Effector memory CD4-positive, alpha-beta T cell (primary cell): ENCODE data around the gene FCN1.

Experiments used
- DNase-seq, 3 donors: peaks; one replicate each; pipeline ENCODE4 v3.0.0-alpha.2; 2020
- H3K27ac ChIP-seq: 2 replicates; pipeline ENCODE4 v1.7.0; 2013; ENCODE audit warnings: mild to moderate bottlenecking, low read length, moderate library complexity; ENCODE audit not compliant: insufficient read depth, poor library complexity, severe bottlenecking
- H3K27me3 ChIP-seq: replicated peaks from 2 replicates; pipeline ENCODE4 v1.7.0; 2013; ENCODE audit warnings: mild to moderate bottlenecking, low read length; ENCODE audit not compliant: insufficient read depth, control insufficient read depth, poor library complexity, severe bottlenecking
- H3K36me3 ChIP-seq: 2 replicates; pipeline ENCODE4 v1.7.0; 2013; ENCODE audit warnings: mild to moderate bottlenecking, low read length, moderate library complexity; ENCODE audit not compliant: control insufficient read depth, insufficient read depth
- H3K4me1 ChIP-seq: 2 replicates; pipeline ENCODE4 v1.7.0; 2013; ENCODE audit warnings: low read length, mild to moderate bottlenecking; ENCODE audit not compliant: control insufficient read depth, insufficient read depth, poor library complexity, severe bottlenecking
- H3K4me3 ChIP-seq: 2 replicates; pipeline ENCODE4 v1.7.0; 2013; ENCODE audit warnings: low read length, low read depth, mild to moderate bottlenecking; ENCODE audit not compliant: insufficient read depth, poor library complexity, severe bottlenecking
- H3K9me3 ChIP-seq: 2 replicates; pipeline ENCODE4 v1.7.0; 2013; ENCODE audit warnings: mild to moderate bottlenecking, low read length, moderate library complexity; ENCODE audit not compliant: control insufficient read depth

The FCN1 gene

DNA sequence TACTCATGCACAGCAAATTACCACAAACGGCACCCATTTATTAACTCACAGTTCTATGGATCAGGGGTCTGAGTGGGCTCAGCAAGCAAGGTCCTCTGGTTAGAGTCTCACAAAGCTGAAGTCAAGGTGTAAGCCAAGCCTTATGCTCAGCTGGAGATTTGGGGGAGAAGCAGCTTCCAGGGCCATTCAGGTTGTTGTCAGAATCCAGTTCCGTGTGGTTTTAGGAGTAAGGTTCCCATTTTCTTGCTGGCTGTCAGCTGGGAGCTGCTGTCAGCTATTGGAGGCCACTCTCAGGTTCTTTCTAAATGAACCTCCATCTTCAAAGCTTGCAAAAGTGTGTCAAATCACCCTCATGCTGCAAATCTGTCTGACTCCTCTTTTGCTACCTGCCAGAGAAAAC lies 19.4 kb downstream of the FCN1 start:
- peaks cover 5% of the 10 kb centered on the region for H3K9me3 ChIP-seq
- no peaks in the 10 kb centered on the region for H3K36me3 ChIP-seq
- H3K4me3 ChIP-seq: no peak overlapping the region
- H3K4me1 ChIP-seq: no peaks in the 10 kb centered on the region
- DNase-seq: no peak
- H3K27ac ChIP-seq: no peak overlapping the region
- H3K27me3 ChIP-seq: no peaks in the 10 kb centered on the region

- Histone ChIP-seq H3K27me3 (no peaks in the 10 kb centered on the region), H3K36me3 (no peaks in the 10 kb centered on the region)
Observed at GRCh38 chr9:134897584-134898170, 20.0 kb downstream of the FCN1 start.

DNA sequence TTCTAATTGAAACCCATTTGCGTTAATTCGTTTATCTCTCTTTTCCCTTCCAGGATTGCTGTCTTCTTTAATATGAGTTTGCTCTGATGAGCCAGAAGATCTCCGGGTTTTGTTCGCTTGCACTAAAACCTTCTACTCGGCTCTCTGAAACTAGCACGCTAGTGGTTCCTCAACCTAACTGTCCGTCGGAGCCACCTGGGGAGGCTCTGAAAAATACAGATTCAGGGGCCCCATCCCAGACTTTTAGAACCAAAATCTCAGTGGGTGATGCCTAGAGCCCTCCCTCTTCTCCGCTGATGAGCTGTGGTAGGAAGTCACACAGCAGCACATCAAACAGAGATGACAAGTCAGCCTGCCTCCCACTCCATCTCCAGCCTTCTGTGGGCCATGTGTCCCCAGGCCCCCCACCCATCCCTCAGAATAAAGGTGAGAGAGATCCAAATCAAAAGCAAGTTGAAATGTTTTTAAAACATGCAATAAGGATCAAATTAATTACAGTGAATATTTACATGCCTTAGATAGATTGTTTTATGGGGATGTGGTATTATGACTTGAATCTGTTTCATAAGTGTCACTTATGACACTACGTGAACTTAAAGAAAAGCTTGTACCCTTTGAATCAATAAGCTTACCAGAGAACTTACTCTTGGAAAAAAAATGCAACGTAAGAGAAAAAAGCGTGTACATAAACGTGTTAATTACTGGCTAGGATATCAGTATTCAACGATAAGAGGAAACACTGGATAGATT lies 20.7 kb downstream of the FCN1 start:
- H3K27me3 ChIP-seq: peaks cover 5% of the 10 kb centered on the region
- H3K4me1 ChIP-seq: no peaks in the 10 kb centered on the region
- H3K27ac ChIP-seq: no peak overlapping the region
- no peaks in the 10 kb centered on the region for H3K36me3 ChIP-seq
- no peak overlapping the region for H3K4me3 ChIP-seq
- DNase-seq: no peak
- peaks cover 5% of the 10 kb centered on the region for H3K9me3 ChIP-seq

More at GRCh38 chr9:134897584-134898170, 20.0 kb downstream of the FCN1 start:
- Histone ChIP-seq H3K4me1 (no peaks in the 10 kb centered on the region), H3K9me3 (peaks cover 5% of the 10 kb centered on the region), H3K27ac (no peak overlapping the region), H3K4me3 (no peak overlapping the region)
- DNase-seq: no peak

DNA sequence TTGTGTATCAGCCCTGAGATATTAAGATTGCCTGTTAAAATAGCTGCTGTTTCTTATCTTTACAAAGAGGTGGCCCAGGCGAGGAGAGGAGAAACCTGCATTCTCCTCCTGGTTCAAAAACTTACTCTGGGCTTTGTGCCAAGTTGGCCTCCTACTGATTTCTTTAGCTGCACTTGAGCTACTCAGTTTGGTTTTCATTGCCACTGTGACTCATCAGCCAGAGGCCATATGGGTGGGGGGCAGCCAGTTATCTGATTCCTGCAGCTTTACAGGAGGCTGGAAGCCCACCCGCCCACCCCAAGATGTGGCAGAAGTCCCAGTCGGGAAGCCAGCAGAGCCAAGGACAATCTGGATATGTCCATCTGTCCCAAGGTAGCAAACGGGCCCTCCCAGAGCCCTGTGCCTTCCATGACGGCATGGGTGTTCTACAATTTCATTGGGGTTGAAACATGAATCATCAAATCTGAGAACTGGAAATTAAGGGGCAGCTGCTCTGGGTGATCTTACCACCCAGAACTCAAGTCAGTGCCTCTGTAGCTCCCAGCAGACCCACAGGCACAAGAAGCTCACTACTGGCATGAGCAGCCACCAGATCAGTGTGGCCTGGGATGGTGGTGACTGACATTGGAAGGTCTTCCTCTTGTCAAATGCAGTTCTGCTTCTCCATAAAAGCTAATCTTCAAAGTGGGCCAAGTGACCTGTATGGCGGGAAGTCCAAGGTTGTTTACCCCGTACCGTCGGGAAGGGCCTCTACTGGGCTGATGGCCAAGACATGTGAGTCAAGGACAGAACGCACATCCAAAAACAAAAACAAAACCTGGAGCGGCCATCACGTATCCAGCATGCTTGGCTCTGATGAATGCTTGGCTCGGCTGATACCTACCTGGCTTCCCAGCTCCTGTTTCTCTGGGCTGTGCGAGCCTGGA lies 21.5 kb downstream of the FCN1 start:
- Histone ChIP-seq H3K4me1 (no peaks in the 10 kb centered on the region), H3K27me3 (peaks cover 5% of the 10 kb centered on the region), H3K27ac (no peak overlapping the region), H3K9me3 (peaks cover 5% of the 10 kb centered on the region), H3K4me3 (no peak overlapping the region), H3K36me3 (no peaks in the 10 kb centered on the region)
- no peak for DNase-seq

GRCh38 chr9:134895567-134895907 lies 22.2 kb downstream of the FCN1 start:
- no peak overlapping the region for H3K4me3 ChIP-seq
- H3K36me3 ChIP-seq: no peaks in the 10 kb centered on the region
- H3K27ac ChIP-seq: no peak overlapping the region
- H3K27me3 ChIP-seq: peaks cover 5% of the 10 kb centered on the region
- H3K4me1 ChIP-seq: no peaks in the 10 kb centered on the region
- H3K9me3 ChIP-seq: peaks cover 5% of the 10 kb centered on the region
- DNase-seq: no peak

DNA sequence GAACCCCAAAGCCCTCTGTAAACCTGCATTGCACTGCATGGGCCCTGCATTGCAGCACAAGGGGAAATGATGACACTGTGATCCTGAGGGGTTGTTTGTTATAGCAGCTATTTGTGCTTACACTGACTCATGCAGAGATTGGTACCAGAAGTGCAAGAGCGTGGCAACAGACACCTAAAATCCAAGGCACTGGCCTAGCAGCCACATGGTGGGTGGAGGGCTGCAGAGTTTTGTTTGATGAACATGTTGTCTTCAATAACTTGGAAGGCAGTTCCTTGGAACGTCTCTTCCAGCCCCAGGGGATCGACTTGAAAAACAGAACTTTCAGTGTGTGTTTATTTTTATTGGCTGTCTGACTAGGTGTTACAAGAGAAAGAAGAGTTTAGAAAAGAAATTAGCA lies 22.6 kb downstream of the FCN1 start:
- DNase-seq: no peak
- Histone ChIP-seq H3K27ac (no peak overlapping the region), H3K4me1 (no peaks in the 10 kb centered on the region), H3K4me3 (no peak overlapping the region), H3K27me3 (peaks cover 5% of the 10 kb centered on the region), H3K36me3 (no peaks in the 10 kb centered on the region), H3K9me3 (peaks cover 5% of the 10 kb centered on the region)

- no peak for DNase-seq
- H3K4me3 ChIP-seq: no peak overlapping the region
- no peak overlapping the region for H3K27ac ChIP-seq
- no peaks in the 10 kb centered on the region for H3K4me1 ChIP-seq
- no peaks in the 10 kb centered on the region for H3K36me3 ChIP-seq
- peaks cover 5% of the 10 kb centered on the region for H3K27me3 ChIP-seq
- peaks cover 5% of the 10 kb centered on the region for H3K9me3 ChIP-seq
Observed at GRCh38 chr9:134894136-134894860, 23.4 kb downstream of the FCN1 start.

DNA sequence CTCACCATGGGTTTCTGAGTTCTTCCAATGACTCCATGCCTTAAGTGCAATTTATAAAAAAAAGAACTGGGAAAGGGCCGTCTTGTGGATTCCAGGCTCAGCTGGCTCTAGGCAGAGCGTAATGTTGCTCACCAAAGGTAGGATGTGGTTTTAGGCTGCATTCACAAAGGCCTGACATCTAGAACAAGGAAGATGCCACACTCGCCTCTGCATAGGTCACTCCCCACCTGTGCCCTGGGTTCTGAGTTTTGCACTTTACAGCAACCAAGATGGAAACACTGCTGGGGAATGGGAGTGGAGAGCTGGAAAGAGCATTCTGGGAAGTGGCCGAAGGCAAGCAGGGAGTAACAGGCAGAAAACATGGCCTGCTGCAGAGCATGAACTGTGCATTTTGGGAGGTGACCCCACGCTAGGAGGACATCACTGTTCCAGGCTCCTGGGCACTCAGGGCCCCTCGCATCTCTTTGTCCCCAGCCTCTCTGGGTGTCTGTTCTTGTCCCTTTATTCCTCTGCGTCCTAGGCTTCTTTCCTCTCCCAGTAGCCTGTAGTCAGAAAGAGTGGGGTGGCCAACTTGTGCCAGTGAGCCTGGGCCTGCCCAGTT lies 24.8 kb downstream of the FCN1 start:
- DNase-seq: no peak
- no peaks in the 10 kb centered on the region for H3K36me3 ChIP-seq
- no peak overlapping the region for H3K4me3 ChIP-seq
- H3K9me3 ChIP-seq: no peaks in the 10 kb centered on the region
- no peaks in the 10 kb centered on the region for H3K4me1 ChIP-seq
- H3K27ac ChIP-seq: no peak overlapping the region
- H3K27me3 ChIP-seq: peaks cover 5% of the 10 kb centered on the region

GRCh38 chr9:134892221-134892620 lies 25.5 kb downstream of the FCN1 start:
- Histone ChIP-seq H3K9me3 (no peaks in the 10 kb centered on the region), H3K4me1 (no peaks in the 10 kb centered on the region), H3K27ac (no peak overlapping the region), H3K4me3 (no peak overlapping the region), H3K27me3 (peaks cover 5% of the 10 kb centered on the region), H3K36me3 (no peaks in the 10 kb centered on the region)
- DNase-seq: no peak
